Measurements from ENCODE around the gene BMI1.
A peak's percentile ranks its signal among the peaks of the same experiment; 100 is the strongest.
"Not testable (repeated sequence)": the region's sequence is repeated elsewhere in the genome, so short reads cannot be mapped to it uniquely, and the experiment has no call there.

Gene BMI1

DNA sequence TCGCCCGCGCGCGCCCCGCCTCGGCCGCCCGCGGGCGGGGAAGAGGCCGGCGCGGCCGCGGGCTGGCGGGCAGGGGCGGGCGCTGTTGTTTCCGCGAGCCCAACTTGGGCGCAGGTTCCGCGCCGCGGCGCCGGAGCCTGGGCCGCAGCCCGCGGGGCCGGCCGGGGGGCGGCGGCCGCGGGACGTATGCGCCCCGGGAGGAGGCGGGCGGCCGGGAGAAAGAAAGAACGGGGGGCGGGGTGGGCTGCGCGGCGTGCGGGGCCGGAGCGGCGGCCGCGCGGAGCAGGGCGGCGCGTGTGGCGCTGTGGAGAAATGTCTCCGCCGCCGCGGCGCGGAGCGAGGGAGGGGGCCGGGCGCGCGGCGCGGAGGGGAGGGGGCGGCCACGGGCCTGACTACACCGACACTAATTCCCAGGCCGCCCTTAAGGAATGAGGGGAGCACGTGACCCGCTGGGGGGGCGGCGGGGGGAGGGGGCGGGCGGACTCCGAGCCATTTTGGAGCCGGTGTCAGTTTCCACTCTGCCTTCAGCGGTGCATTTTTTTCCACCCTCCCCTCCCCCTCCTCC is at the start of gene BMI1:
BMI1 (plus strand) TSS at position 509 of the 565 bp plus-strand sequence. CDS start 5,351 bp downstream, outside the sequence.
- DNase-seq = peak; percentile 70

DNA sequence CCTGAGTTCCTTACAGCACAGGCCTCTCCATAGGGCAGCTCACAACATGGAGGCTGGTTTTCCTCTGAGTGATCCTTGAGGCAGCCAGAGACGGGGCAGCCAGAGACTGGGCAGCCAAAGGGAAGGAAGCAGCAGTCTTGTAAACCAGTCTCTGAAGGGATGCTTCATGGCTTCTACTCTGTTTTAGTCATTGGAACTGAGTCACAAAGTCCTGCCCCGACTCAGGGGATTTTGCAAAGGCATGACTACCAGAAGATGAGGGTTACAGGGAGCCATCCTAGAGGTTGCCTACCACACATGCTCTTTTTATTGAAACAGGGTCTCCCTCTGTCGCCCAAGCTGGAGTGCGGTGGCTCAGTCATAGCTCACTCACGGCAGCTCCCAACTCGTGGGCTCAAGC is 49.1 kb upstream of the BMI1 start:
- no peak for DNase-seq

DNA sequence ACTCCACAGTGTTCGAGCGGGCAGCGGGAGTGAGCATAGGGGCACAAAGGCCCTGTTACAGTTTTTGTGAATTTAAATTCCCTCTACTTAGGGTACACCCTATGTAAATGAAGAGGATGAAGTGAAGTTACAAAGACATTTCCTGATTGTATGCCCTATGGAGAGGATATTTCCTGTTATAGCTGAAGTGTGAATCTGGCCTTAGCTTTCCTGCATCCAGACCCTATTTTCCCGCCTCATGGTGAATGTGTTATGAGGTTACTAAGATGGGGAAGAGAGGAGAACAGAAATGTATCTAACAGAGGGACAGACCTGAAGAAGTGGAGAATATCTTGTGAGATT is 42.5 kb upstream of the BMI1 start:
- no peak for DNase-seq

- no peak for DNase-seq
Observed at GRCh38 chr10:22280078-22280477, 40.8 kb upstream of the BMI1 start.

DNA sequence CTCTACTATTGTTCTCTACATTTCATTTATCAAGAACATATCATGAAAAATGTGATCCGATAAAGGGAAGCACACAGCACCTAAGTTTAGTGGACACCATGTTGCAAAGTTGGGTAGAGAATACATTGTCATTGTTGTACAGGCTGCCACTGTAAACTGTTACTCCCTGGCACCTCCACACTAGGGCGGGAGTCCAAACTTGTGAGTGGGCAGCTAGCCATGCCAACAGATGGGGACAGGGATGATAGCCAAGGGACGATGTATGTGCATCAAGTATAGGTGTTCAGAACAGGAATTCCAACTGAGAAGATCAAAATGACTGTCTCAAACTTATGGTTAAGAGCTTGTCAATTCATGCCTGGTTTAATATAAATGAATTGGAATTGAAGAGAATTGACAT is 35.8 kb upstream of the BMI1 start:
- DNase-seq = no peak

GRCh38 chr10:22293747-22294404 is 27.0 kb upstream of the BMI1 start:
- DNase-seq = no peak

GRCh38 chr10:22294694-22295093 is 26.2 kb upstream of the BMI1 start:
- DNase-seq = no peak

GRCh38 chr10:22301193-22301592 is 19.7 kb upstream of the BMI1 start:
- no peak for DNase-seq

DNA sequence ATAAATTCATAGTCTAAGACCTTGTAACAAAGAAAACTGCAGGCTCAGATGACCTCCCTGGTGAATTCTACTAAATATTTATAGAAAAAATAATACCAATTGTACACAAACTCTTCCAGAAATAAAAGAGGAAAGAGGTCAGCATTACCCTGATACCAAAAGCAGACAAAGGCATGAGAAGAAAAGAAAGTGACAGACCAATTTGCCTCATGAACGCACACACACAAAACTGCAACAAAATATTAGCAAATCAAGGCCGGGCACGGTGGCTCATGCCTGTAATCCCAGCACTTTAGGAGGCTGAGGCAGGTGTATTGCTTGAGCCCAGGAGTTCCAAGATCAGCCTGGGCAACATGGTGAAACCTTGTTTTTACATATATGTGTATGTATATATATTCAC is 17.4 kb upstream of the BMI1 start:
- DNase-seq = no peak

DNA sequence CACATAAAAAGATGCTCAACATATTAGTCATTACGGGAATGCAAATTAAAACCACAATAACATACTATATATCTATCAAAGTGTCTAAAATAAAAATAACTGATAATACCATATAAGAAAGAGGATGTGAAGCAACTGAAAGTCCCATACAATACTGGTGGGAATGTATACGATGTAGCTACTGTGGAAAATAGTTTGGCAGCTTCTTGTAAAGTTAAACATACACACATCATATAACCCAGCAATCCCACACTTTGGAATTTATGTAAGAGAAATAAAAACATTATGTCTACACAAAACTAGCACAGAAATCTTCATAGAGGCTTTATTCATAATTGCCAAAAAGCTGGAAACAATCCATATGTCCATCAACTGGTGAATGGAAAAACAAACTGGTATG is 15.2 kb upstream of the BMI1 start:
- DNase-seq = peak; percentile 4

GRCh38 chr10:22308390-22308789 is 12.5 kb upstream of the BMI1 start:
- peak; percentile 23 for DNase-seq

- DNase-seq = no peak
Observed at GRCh38 chr10:22309180-22310000, 11.5 kb upstream of the BMI1 start.

- DNase-seq = not testable (repeated sequence)
Observed at GRCh38 chr10:22310012-22310411, 10.9 kb upstream of the BMI1 start.

DNA sequence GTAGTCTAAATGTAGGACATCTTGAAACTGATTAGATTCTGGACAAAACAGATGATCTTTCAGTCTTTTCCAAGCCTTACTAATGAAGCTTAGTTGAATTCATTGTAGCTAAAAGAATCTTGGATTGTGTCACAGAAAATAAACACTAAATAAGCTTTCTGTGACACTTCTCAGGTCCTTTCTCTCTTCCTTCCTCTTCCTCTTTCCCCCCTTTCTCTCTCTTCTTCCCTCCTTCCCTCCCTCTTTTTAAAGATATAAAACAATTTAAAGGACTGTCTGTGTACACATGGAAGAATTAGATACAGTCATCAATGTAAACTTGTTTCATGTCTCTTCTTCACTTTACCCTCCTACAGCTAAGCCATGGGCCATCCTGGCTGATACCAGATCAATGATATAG is 10.0 kb upstream of the BMI1 start:
- no peak for DNase-seq

GRCh38 chr10:22314852-22315251 is 6.0 kb upstream of the BMI1 start:
- DNase-seq = no peak

- no peak for DNase-seq
Observed at GRCh38 chr10:22315455-22316285, 5.2 kb upstream of the BMI1 start.

- DNase-seq = peak; percentile 87
Observed at GRCh38 chr10:22316286-22317075, 4.4 kb upstream of the BMI1 start, which contains the start of gene COMMD3. Gene COMMD3 (plus strand): TSS chr10:22316388. CDS start chr10:22316418, 30 bp downstream.

- DNase-seq = no peak
Observed at GRCh38 chr10:22317076-22317370, 3.9 kb upstream of the BMI1 start.

DNA sequence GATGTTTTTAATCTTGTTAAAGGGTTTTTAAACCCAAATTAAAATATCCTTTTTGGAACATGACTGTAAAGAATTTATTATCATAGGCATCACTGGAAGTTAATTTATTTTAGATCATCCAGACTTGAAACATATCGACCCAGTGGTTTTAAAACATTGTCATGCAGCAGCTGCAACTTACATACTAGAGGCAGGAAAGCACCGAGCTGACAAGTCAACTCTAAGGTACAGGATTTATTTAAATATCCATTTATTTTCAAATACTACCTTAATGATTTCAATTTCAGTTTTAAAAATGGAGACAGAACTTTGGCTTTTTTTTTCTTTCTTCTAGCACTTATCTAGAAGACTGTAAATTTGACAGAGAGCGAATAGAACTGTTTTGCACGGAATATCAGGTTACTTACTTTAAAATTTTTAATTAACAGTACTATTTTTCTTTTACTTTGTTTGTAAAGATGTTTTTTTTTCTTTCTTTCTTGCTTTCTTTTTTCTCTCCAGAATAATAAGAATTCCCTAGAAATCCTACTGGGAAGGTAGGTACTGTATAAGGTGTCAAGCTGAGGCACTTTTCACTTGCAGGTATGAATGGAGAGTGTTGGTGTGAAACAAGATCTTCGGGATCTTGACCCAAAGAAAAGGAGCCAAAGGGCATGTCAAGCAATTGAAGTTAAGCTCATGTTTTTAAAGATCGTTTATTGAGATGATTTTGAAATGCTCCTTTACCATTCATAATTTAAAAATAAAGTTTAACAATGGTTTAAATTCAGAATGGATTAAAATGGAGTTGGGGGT is 2.9 kb upstream of the BMI1 start:
- DNase-seq = no peak

- DNase-seq = no peak
Observed at GRCh38 chr10:22318772-22319171, 2.1 kb upstream of the BMI1 start.

- no peak for DNase-seq
Observed at GRCh38 chr10:22319547-22319979, 1.3 kb upstream of the BMI1 start.

Data from EL (cell line).